M059J (cell line): ENCODE data around the gene ZNF646. TPM values are rescaled to one million over a fixed set of nuclear protein-coding genes. Genes with fewer than 3 reads are reported as not detected.

Experiments
- DNase-seq: peaks from one replicate; pipeline ENCODE4 v3.0.0-alpha.2; 2012; ENCODE audit warnings: low read depth
- total RNA-seq: library from RNA; depleted of rRNA; stranded (reverse); fragments of >200 nt; shearing (Covaris generic); gene quantifications from 2 replicates; pipeline ENCODE4 v1.2.3, GENCODE V29; 2014

The ZNF646 gene
- total RNA-seq, 1 experiment from 2014 or later: 21.5 TPM

GRCh38 chr16:31063843-31064611 lies 10.2 kb upstream of the ZNF646 start:
- DNase-seq: no peak

- DNase-seq: peak; percentile 79
Observed at GRCh38 chr16:31064882-31065461, 9.2 kb upstream of the ZNF646 start.

DNA sequence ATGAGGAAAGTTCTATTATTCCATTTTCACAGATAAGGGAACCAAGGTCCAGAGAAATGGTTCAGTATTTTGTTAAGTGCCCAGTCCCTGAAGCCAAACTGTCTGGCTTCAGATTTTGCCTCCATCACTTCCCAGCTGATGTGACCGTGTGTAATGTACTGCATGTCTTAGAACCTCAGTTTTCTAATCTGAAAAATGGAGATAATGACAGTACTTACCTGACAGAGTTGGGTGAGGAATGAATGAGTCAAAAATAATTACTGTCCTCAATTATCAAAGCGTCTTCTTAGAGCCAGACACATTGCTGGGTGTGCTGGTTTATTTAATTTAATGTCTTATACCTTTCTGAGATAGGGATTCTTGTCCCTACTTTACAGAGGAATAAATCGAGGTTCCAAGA lies 6.9 kb upstream of the ZNF646 start:
- DNase-seq: no peak

DNA sequence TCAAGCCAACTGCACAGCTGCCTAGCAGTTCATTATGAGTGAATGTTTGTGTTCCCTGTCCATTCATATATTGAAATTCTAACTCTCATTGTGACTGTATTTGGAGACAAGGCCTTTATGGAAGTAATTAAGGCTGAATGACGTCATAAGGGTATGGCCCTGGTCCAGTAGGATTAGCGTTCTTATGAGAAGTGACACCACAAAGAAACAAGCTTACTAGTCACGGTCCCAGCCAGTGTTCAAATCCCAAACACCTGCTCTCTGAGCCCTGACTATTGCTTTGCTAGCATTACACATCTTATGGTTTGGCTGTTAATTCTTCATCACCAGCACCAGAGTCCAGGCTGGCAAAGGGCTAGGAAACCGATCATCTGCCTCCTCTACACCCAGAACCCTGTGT lies 2.4 kb upstream of the ZNF646 start:
- DNase-seq: peak; percentile 75

DNA sequence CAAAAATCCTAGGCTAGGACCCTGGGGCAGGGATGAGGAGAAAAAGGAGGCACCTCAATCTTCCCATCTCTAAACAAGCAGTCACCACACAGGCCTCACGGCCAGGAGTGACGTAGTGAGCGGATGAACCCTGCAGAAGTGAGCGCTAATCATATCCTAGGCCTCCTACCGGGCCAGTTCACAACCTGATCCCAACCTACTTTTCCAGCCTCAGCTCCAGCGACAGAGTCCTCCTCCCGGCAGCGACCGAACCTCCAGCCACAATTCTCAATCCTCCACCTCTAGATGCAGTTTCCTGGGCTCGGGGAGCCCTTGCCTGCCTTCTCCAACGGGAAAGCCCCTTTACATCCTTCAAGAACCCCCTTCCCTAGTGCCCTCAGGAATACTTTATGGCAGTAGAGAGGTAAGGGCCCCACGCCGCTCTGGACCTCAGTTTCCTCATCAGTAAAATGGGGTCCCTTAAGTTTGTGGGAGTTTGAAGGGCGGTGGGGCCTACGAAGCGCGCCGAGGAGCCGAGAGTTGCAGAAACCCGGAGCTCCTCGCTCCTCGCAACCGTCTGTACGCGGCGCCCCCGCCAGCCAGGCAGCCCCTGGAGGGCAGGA lies 1.6 kb upstream of the ZNF646 start:
- DNase-seq: peak; percentile 47

DNA sequence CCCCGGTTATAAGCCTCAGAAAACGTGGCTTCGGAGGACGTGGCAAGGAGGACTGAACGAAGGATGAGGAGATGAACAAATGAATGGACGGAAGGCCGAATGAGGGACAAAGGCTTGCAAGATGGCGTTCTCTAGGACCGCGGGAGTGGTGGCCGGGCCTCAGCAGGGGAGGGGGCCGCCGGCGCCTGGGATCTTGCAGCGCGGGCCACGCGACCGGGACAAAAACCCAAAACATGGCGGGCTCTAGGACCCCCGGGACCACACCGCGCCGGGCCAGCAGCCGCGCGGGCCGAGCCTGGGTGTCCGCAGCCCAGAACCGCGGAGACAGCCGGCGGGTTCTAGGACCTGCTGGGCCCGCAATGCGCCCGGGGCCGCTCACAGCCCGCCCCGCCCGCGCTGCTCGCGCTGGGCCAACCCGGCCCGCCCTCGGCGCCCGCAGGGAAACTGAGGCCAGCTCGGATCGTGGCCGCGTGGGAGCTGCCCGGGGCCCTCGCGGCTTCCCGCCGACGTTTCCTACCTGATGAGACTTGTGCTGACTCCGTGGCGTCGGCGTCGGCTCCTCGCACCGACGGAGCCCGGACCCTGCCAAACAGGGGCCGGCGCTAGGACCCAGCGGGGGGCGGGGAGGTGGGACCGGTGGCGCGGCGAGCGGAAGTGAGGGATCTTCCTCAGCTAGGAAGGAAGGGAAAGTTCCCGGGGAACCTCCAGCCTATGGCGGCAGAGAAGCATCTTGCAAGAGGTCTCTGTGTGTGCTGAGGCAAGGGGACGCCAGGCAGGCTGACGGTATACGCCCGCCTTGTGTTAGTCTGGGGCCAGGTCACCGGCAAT lies 866 bp upstream of the ZNF646 start:
- DNase-seq: peak; percentile 88

- no peak for DNase-seq
Observed at GRCh38 chr16:31074814-31075183, 577 bp downstream of the ZNF646 start.

- no peak for DNase-seq
Observed at GRCh38 chr16:31076319-31076718, 2.1 kb downstream of the ZNF646 start.

DNA sequence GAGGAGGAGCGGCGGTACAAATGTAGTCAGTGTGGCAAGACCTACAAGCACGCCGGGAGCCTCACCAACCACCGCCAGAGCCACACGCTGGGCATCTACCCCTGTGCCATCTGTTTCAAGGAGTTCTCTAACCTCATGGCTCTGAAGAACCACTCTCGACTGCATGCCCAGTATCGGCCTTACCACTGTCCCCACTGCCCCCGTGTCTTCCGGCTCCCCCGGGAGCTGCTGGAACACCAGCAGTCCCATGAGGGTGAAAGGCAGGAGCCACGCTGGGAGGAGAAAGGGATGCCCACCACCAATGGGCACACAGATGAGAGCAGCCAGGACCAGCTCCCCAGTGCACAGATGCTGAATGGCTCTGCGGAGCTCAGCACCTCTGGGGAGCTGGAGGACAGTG lies 2.8 kb downstream of the ZNF646 start:
- no peak for DNase-seq

GRCh38 chr16:31077592-31078396 lies 3.6 kb downstream of the ZNF646 start:
- no peak for DNase-seq

DNA sequence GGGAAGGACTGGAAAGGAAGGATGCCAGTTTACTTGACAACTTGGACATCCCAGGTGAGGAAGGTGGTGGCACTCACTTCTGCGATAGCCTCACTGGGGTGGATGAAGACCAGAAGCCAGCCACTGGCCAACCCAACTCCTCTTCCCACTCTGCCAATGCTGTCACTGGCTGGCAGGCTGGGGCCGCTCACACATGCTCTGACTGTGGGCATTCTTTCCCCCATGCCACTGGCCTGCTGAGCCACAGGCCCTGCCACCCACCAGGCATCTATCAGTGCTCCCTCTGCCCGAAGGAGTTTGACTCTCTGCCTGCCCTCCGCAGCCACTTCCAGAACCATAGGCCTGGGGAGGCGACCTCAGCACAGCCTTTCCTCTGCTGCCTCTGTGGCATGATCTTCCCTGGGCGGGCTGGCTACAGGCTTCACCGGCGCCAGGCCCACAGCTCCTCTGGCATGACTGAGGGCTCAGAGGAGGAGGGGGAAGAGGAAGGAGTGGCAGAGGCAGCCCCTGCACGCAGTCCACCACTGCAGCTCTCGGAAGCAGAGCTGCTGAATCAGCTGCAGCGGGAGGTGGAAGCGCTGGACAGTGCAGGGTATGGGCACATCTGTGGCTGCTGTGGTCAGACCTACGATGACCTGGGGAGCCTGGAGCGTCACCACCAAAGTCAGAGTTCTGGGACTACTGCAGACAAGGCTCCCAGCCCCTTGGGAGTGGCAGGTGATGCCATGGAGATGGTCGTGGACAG lies 4.5 kb downstream of the ZNF646 start:
- DNase-seq: no peak

DNA sequence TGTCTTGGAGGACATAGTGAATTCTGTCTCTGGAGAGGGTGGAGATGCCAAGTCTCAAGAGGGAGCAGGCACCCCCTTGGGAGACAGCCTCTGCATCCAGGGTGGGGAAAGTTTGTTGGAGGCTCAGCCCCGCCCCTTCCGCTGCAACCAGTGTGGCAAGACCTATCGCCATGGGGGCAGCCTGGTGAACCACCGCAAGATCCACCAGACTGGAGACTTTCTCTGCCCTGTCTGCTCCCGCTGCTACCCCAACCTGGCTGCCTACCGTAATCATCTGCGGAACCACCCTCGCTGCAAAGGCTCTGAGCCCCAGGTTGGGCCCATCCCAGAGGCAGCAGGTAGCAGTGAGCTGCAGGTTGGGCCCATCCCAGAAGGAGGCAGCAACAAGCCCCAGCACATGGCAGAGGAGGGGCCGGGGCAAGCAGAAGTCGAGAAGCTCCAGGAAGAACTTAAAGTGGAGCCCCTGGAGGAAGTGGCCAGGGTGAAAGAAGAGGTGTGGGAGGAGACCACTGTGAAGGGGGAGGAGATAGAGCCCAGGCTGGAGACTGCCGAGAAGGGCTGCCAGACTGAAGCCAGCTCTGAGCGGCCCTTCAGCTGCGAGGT lies 5.2 kb downstream of the ZNF646 start:
- DNase-seq: no peak

DNA sequence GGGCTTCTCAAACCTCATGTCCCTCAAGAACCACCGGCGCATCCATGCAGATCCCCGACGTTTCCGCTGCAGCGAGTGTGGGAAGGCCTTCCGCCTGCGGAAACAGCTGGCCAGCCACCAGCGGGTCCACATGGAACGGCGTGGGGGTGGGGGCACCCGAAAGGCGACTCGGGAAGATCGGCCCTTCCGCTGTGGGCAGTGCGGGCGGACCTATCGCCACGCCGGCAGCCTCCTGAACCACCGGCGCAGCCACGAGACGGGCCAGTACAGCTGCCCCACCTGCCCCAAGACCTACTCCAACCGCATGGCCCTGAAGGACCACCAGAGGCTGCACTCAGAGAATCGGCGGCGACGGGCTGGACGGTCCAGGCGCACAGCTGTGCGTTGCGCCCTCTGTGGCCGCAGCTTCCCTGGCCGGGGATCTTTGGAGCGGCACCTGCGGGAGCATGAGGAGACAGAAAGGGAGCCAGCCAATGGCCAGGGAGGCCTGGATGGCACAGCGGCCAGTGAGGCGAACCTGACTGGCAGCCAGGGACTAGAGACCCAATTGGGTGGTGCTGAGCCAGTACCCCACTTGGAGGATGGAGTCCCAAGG lies 5.9 kb downstream of the ZNF646 start:
- no peak for DNase-seq

DNA sequence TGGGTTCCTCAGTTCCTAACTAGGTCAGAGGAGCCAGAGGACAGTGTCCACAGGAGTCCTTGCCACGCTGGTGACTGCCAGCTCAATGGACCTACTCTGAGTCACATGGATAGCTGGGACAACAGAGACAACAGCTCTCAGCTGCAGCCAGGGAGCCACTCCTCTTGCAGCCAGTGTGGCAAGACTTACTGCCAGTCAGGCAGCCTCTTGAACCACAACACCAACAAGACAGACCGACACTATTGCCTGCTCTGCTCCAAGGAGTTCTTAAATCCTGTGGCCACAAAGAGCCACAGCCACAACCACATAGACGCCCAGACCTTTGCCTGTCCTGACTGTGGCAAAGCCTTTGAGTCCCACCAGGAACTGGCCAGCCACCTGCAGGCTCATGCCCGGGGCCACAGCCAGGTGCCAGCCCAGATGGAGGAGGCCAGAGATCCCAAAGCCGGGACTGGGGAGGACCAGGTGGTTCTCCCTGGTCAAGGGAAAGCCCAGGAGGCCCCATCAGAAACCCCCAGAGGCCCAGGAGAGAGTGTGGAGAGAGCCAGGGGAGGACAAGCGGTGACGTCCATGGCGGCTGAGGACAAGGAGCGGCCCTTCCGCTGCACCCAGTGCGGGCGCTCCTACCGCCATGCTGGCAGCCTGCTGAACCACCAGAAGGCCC lies 6.7 kb downstream of the ZNF646 start:
- DNase-seq: no peak

DNA sequence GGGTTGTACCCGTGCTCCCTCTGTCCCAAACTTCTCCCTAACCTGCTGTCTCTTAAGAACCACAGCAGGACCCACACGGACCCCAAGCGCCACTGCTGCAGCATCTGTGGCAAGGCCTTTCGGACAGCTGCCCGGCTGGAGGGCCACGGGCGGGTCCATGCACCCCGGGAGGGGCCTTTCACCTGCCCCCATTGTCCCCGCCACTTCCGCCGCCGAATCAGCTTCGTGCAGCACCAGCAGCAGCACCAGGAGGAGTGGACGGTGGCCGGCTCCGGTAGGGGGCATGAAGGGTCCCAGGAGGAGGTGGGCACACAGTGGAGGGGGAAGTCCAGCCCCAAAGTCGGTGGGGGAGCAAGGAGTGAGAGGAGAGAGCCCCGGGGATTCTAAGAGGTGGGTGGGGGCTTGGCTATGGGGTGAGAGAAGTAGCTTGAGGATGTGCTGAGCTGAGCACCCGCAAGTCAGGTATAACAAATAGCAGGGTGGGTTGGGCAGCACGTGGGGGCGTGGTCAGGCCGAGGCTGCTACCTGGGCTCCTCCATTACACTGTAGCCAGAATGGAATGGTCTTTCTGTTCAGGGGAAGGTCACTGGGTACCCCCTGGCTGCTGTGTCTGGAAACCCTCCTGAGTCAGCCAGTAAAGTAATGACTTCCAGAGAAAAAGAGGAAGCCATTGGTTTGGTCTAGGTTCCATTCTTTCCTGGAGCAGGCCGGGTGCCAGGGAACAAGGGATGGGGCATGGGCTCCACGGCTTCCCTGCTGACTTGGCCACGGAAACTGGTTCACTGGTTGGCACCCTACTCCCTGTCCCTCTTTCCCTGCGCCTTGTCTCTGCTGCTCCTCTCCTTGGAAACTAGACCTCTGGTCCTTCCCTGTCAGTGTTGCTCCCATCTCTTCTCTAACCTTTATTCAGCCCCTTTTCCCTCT lies 7.5 kb downstream of the ZNF646 start:
- no peak for DNase-seq

GRCh38 chr16:31082368-31083045 lies 8.3 kb downstream of the ZNF646 start:
- no peak for DNase-seq

GRCh38 chr16:31083081-31083480 lies 8.9 kb downstream of the ZNF646 start:
- no peak for DNase-seq

DNA sequence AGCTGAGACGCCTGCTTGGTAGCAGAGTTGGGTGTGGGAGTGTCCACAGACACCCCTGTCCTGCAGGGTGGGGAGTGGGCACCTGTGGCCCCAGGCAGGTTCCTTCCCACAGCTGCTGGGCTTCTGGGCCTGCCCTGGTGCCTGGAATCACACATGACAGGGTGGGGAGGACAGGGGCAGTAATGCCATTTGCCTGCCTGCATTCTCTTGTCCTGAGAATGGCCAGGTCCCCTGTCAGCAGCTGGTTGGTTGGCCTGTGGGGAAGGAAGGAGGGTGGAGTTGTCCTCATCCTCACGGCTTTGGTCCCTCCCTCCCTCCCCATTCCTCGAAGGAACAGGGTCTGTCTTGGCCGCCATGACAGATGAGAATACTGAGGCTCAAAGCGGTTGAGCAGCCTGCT lies 9.3 kb downstream of the ZNF646 start:
- DNase-seq: no peak
